Pulmonary artery endothelial cell (primary cell): ENCODE results near the gene SYCE3. TPM values are rescaled to one million over a fixed set of nuclear protein-coding genes. Genes with fewer than 3 reads are reported as not detected.

Experiments
- DNase-seq: peaks from one replicate; pipeline ENCODE4 v3.0.0-alpha.2; 2011; ENCODE audit warnings: low read depth, low spot score
- total RNA-seq: library from RNA; depleted of rRNA; stranded (reverse); fragments of >200 nt; gene quantifications from 2 replicates; pipeline ENCODE4 v1.2.3, GENCODE V29; 2014

SYCE3 gene
- total RNA-seq, 1 donor from 2014 or later: not detected

DNA sequence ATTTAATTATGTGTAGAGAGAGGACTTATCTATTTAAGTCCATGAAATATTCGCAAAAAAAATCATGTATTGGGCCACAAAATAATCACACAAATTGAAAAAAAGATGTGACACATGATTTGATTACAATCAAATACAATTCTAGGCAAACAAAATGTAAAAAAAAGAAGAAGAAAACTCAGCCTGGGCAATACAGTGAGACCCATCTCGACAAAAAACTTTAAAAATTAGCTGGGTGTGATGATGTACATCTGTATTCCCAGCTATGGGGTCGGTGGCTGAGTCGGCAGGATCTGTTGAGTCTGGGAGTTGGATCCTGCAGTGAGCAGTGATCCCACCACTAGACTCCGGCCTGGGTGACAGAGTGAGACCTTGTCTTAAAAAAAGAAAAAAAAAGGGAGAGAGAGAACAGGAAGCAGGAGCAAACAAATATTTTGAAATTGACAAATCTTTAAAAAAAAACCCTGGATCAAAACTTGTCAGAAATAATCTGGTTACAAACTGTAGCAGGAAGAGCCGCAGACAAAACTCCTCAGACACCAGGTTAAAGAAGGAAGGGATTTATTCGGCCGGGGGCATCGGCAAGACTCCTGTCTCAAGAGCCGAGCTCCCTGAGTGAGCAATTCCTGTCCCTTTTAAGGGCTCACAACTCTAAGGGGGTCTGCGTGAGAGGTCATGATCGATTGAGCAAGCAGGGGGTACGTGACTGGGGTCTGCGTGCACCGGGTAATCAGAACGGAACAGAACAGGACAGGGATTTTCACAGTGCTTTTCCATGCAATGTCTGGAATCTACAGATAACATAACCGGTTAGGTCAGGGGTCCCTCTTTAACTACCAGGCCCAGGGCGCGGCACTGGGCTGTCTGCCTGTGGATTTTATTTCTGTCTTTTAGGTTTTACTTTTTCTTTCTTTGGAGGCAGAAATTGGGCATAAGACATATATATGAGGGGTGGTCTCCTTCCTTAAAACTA, 29.6 kb downstream of the SYCE3 start:
- no peak for DNase-seq

DNA sequence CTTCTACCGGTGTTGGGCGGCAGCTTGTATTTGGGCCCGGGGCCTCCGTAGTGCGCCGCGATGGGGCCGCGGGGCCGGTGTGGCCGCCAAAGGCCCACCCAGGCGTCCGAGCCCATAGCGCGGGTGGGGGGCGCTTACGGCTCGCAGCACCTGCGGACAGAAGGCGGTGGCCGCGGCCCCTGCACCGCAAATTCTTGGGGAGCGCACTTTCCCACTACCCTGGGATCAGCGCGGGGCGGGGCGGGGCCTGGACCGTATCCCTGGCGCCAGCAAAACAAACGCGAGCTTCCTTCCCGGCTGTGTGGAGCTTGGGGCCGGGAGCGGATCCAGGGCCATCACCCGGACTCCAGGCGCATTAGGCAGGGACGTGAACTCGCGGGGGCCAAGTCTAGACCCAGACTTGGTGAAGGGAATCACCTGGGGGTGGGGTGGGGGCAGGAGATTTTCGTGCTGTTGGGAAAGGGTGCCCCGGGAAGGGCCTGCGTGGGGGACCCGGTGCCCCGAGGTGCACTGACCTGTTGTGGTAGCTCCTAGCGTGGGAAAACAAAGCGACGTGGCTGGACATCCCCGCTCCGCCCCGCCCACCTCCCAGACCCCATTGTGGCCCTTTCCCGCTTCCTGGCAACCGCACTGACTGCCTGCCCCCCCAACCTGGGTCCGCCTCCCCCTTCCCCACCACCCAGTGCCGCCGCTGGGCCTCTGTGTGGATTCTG, 30.6 kb downstream of the SYCE3 start:
- DNase-seq: no peak

DNA sequence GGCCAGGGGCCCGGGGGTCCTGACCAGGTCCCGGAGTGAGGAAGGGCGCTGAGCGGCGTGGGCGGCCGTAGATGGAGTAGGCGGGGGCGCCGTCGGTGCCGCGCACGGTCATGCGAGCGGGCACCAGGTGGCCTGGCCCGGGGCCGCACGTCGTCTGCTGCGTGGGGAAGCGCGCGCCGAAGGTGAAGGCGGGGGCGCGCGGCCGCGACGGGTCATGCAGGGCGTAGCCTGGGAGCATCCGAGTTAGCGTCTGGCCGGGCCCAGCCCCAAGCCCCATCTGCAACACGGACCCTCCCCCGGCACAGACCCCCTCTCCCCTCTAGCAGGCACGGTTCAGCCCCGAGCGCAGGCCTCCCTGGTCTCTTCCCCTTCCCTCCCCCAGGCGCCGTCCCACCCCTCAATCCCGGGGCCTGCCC, 31.2 kb downstream of the SYCE3 start:
- DNase-seq: no peak

DNA sequence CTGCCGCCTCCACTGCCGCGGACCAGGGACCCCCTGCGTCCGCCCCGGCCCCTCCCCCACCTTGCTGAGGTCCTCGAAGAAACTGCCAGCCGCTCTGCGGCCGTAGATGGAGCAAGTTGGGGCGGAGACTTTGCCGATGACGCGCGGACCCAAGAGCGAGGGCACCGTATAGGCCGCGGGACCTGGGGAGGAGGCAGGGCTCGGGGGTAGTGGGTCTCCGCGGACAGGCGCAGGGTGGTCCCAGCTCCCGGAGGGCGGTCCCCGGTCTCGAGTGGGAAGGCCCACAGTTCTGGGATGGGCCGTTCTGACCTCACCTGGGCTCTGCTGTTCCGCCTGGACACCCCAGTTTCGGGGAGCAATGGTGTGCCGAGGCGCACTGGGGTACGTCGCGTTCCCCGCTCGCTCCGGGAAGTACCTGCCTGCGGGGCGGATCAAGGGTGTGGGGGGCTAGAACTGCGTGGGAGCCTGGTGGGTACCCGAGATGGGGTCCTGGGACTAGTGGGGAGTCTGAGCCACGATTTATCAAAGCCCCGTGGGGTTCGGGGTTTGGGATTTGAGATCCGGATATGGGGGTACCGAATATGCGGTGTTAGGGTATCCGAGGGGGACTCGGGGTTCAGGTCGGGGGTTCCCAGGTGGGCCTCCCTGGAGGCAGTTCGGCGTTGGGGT, 31.7 kb downstream of the SYCE3 start:
- DNase-seq: no peak

DNA sequence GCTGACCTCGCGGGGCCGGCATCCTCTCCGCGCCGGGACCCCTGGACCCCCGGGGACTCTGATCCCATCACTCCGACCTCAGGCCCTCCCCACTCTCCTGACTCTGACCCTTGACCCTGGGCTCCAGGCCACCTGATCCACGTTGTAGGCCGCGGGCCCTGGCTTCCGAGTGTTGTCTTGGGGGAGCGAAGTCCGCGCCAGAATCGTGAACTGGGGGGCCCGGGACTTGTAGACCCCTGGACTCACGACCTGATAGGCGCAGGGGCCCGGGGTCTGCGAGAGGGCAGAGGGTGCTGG, 32.2 kb downstream of the SYCE3 start:
- DNase-seq: no peak

DNA sequence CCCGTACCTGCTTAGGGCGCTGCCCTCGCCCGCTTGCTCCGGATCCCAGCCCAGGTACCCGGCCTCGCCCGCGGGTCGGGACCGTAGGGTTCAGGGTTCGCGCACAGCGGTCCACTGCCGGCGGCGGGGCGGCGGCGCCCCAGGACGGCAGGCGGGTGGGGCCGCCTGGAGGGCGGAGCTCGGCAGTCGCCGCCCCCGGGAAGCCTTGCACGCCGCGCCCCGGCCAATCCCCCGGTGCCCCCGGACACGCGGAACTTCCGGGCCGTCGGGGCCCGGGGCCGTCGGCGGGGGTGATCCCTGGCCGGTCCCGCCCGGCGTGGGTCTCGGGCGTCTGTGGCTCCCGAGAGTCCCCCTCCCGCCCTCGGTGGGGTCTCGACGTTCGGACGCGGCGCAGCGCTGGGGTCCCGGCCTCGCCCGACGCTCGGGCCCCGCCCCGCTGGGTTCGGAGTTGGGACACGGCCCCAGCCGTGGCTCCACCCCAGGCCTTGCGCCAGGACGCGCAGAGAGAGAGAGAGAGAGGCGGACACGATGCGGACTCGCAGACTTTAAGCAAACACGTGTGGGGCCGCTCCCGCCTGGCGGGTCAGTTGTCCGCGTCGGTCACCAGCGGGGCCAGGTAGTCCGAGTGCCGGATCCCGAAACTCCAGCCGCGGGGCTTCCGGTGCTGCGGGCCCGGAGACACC, 32.7 kb downstream of the SYCE3 start, which contains the start of gene TYMP:
Gene TYMP (minus strand): TSS at position 116 of the 683 bp plus-strand sequence. CDS start 303 bp downstream, outside the sequence.
- no peak for DNase-seq

DNA sequence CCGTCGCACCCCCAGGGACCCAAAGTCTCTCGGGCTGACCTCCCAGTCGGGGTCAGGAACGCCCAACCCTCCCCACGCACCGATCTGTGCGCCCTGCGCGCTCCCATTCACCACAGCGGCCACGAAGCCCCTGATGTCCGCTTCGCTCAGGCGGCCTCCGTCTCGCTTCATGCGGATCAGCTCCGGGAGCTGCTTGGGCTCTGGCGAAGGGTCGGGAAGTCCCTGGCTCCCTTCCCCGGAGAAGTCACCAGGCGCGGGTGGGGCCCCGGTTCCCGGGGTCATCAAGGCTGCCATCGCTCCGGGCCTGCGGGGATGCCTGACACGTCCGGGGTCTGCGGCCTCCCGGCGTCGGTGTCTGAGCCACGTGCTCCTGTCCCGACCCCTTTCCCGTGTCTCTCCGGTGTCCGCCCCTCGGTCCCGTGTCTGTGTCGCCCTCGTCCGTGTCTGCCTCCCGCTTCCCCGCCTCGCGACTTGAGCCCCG, 33.3 kb downstream of the SYCE3 start:
- no peak for DNase-seq

DNA sequence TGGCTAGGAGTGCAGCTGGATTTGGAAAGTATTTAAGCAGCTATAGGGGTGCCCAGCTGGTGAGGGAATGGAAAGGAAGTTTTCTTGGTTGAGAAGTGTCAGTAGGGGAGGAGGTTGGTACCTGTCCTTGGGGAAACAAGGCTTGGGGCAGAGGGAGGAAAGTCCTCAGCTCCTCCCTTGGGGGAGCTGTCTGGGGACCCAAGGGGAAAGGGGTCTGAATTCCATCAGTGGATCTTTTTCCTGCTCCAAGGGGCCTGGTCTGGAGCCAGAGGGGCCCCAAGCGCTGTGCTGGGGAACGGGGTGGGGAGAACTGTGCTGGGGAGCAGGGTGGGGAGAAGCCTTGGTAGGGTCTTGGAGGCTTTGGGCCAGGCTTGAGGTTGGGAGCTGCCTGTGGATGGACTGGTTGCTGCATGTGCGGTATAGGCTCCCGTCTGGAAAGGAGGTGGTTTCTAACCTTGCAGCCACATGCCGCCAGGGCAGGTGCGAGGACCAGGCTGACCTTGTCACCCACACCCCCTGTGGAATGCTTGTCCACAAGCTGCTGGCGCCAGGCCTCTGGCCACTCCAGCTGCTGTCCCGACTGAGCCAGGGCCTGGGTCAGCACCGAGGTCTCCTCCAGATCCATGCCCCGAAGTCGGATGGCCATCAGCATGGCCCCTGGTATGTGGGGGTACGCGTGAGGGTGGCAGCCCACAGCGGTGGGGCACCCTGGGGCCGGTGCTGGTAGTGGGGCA, 33.9 kb downstream of the SYCE3 start:
- DNase-seq: no peak

DNA sequence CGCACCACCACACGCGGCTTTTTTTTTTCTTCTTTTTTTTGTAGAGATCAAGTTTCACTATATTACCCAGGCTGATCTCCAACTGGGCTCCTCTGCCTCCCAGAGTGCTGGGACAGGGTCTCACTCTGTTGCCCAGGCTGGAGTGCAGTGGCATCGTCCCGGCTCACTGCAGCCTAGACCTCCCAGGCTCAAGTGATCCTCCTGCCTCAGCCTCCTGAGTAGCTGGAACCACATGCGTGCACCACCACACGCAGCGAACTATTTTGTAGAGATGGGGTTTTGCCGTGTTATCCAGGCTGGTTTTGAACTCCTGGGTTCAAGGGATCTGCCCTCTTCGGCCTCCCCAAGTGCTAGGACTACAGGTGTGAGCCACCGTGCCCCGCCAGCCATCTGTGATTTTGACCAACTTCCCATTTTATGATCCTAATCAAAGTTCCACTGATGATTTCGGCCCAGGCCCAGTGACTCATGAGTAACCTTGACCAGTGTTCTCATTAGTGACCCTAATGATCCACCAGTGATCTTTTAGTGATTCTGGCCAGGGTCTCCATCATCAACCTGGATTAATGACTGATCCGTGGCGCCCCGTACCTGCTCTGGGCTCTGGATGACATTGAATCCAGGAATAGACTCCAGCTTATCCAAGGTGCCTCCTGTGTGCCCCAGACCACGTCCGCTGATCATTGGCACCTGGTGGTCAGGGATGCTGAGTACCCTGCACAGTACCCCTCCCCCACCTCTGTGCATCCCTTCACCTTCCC, 34.6 kb downstream of the SYCE3 start:
- DNase-seq: no peak

DNA sequence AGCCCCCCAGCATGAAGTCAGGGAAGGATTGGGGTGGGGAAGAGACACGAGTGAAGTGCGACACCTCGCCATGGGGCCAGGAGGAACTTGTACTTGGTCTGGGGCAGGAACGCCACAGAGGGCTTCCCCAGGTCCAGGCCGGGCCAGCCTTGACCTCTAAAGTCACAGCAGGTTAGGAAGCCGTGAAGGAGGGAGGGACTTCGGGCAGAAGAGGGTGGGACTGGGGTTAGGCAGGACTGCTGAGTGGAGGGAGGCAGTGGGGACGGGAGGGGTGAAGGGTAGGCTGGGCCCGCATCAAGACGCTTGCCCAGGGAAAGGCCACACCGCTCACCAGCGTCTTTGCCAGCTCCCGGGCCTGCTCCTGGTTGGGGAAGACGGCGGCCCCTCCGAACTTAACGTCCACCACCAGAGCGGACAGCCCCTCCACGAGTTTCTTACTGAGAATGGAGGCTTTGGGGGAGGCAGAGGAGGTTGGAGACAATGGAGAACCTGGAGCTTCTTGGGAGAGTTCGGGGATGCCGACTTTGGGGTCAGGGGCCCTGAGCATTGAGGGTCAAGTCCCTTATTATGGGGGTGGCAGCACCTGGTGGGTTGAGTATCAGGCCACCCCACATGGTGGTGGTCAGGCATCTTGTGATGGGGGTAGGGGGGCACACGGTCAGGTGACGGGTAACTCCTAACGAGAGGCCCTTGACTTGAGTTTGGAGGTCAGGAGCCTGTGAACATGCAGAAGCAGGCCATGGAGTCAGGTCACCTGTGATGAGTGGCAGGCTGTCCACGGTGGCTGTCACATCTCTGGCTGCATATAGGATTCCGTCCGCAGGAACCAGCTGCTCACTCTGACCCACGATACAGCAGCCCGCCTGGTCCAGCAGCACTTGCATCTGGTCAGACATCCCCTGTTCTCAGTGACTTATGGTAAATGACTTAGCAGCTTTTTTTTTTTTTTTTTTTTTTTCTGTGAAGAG, 35.6 kb downstream of the SYCE3 start:
- DNase-seq: no peak

DNA sequence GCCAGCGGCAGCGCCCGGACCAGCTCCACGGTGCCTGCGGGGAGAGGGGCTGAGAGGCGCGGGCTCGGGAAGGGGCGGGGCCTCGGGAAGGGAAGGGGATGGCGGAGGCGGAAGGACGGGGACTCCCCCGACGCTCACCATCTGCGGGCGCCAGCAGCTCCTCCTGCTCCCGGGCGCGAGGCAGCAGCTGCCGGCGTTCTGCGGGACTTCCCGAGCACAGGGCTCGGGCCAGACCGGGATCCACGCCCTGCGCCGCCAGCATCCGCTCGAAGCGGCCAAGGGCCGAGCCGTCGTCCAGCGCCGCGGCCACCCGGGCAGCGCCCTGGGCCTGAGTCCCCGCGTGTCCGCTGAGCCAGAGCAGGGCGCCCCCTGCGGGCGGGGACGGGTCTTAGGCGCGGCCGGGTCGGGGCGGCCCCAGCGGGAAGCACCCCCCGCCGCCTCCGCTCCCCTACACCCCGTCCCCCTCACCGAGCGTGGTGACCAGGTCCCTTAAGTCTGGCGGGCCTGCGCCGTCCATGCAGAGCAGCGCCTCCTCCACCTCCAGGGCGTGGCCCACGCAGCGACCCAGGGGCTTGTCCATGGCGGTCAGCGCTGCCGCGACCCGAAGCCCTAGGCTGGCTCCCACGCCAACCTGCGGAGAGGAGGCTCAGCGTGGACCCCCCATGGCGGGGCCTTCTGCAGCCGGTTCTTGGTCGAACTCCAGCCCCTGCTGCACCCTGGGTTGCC, 36.4 kb downstream of the SYCE3 start:
- DNase-seq: no peak

DNA sequence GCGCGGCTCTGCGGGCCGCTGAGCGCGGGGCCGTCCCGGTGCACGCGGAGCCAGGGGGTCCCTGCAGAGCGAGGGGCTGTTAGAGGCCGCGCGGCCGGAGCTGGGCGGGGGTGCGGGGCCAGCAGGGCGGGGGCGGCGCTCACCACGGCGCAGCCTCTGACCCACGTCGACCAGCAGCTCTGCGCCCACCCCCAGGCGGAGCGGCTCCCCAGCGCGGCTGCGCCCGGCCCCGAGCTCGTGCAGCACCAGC, 36.9 kb downstream of the SYCE3 start:
- DNase-seq: no peak

DNA sequence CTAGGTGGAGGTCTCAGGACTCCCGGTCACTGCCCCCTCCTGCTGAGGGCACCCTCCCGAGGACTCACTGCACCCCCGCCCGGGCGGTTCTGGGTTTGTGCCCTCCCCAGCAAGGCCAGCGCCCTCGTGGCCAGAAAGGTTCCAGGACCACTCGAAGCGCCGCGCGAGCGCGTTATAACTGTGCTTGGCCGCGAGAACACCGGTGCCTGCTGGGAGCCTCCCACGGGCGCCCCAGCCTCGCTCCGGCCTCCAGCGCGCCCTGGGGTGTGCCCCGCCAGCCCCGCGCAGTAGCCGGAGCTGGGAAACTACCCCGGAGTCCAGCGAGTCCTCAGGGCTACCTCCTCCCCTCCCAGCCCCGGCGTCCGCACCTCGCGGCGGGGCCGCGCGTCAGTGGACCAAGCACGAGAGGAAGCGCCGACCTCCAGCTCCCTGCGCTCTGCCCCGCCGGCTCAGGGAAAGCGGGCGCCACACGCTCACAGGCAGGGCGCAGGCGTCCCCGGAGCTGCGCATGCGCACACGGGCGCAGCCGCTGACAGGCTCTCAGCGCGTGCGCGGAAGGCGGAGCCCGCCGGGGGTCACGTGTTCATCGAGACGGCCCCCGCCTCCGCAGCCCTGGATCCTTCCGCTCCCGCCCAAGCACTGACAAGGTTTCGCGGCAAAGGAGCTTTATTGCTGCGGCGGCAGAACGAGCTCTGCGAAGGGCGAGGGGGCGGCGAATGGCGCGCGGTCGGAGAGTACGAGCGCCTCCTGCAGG, 37.4 kb downstream of the SYCE3 start, which contains the start of gene SCO2:
Gene SCO2 (minus strand): TSS at position 495 of the 754 bp plus-strand sequence. CDS start 1,187 bp downstream, outside the sequence.
- DNase-seq: peak; percentile 90

DNA sequence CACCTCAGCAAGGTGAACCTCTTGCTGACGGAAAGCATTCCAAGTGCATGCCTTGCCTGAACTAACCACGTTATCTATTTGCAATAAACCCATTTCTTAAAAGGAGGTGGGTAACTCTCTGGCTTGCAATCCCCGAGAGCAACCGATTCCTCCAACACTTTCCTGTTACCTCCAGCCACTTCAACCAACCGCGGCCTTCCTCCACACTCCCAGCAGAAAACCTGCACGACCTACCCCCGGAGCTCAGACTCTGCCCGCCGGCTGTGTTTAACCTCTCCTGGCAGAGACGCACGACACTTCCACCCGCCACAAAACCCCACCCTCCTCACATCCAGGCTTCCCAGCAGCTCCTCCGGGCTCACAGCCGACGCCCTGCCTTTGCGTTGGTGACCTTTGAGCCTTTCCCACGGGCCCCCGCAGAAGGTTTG, 38.0 kb downstream of the SYCE3 start:
- DNase-seq: no peak

DNA sequence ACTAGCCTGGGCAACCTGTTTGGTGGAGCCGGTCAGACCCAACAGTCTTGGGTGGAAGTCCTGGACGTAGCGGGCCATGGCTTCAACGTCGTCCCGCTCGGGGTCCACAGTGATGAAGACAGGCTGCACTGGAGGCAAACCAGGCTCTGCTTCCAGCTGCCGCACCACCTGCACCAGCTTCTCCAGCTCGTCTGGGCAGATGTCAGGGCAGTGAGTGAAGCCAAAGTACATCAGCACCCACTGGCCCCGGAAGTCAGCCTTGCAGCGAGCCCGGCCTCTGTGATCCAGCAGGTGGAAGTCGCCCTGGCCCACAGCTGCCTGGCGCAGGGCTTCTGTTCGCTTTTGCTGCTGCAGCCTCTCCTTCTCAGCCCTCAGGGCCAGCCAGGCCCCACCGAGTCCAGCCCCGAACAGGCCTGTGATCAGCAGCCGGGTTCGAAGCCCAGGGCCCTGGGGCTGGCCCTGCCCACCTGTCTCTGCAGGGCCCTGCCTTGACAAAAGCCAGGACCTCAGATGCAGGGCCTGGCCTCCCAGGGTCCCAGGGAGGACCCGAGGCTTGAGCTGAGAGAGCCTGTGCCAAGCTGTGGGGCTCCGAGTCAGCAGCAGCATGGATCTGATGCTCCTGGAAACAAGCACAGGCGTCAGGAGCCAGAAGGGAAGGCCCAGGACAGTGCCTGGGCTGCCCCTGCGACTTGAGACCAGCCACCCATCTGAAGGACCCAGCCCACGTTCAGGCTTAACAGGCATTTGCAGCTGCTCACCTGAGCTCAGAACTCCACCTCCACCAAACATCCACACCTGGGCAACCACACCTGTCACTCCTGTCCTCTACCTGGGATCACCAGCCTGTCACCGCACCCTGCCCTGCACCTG, 38.7 kb downstream of the SYCE3 start:
- no peak for DNase-seq

DNA sequence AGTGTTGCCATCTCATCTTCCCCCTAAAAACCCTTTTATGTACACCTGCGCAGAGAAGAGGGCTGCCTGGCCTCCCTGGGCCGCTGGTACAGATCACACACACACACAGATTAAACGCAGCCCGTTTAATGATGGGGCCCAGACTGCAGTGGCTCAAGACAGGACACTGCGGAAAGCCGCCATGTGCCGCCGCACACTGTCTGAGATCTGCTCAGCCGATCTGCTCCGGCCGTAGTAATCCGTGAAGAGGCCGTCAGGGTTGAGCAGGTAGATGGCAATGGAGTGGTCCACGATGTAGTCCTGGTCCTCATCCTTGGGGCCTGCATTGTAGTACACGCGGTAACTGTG, 39.3 kb downstream of the SYCE3 start:
- no peak for DNase-seq
